Activated naive CD8-positive, alpha-beta T cell treated with anti-CD3 and anti-CD28 coated beads, Interleukin-2, amount 50 U/mL, for 24 hours (primary cell): ENCODE measurements around the gene EML4.

ENCODE experiments used
- ATAC-seq: fragments of 150-1000 bp; cut with Tn5 transposase; one replicate; pipeline ENCODE4 v1.10.0; 2021
- DNase-seq: peaks from one replicate; pipeline ENCODE4 v3.0.0; 2021
- H3K27ac Mint-ChIP-seq: one replicate; pipeline ENCODE4 v1.8.0; 2021; ENCODE audit warnings: mild to moderate bottlenecking, mixed read lengths
- H3K27me3 Mint-ChIP-seq: one replicate; pipeline ENCODE4 v1.8.0; 2021; ENCODE audit warnings: mixed read lengths
- H3K36me3 Mint-ChIP-seq: one replicate; pipeline ENCODE4 v1.8.0; 2021; ENCODE audit warnings: low read depth, mixed read lengths
- H3K4me1 Mint-ChIP-seq: one replicate; pipeline ENCODE4 v1.8.0; 2021; ENCODE audit warnings: mixed read lengths
- H3K4me3 Mint-ChIP-seq: one replicate; pipeline ENCODE4 v1.8.0; 2021; ENCODE audit warnings: mild to moderate bottlenecking, moderate library complexity, mixed read lengths
- H3K9me3 Mint-ChIP-seq: one replicate; pipeline ENCODE4 v1.8.0; 2021; ENCODE audit warnings: mixed read lengths

The EML4 gene

DNA sequence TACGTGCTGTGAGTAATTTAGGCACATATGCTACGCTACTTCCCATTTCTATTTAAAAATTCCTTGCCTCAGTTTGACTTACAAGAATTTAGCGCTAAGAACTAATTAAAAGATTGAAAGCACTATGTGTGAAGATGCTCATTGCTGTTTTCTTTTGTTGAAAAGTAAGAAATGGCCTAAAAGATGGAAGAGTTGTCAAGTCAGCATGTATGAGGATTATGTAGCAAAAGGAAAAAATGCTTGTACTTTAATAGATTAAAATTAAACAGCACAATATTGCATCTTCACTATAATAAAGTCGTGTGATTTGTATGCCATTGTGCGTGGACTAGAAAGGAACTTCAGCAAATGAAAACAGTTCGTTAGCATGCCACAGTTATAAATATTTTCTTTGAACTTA lies 114.9 kb downstream of the EML4 start:
- no peak overlapping the region for H3K4me3 Mint-ChIP-seq
- ATAC-seq = no peak

GRCh38 chr2:42286268-42286946 lies 117.3 kb downstream of the EML4 start:
- Mint-ChIP-seq H3K9me3 (no peaks in the 10 kb centered on the region), H3K36me3 (peaks cover 42% of the 10 kb centered on the region), H3K27me3 (no peaks in the 10 kb centered on the region), H3K4me3 (no peak overlapping the region), H3K27ac (no peak overlapping the region), H3K4me1 (peaks cover 28% of the 10 kb centered on the region)
- DNase-seq (no peak), ATAC-seq (no peak)

More for the DNA sequence above, 114.9 kb downstream of the EML4 start:
- no peaks in the 10 kb centered on the region for H3K27me3 Mint-ChIP-seq
- no peaks in the 10 kb centered on the region for H3K9me3 Mint-ChIP-seq
- H3K4me1 Mint-ChIP-seq = peaks cover 21% of the 10 kb centered on the region
- no peak for DNase-seq
- H3K36me3 Mint-ChIP-seq = peaks cover 40% of the 10 kb centered on the region
- no peak overlapping the region for H3K27ac Mint-ChIP-seq

- Mint-ChIP-seq H3K36me3 (peaks cover 47% of the 10 kb centered on the region), H3K27me3 (no peaks in the 10 kb centered on the region), H3K27ac (peak overlapping the region; percentile 72), H3K4me3 (no peak overlapping the region), H3K4me1 (peaks cover 28% of the 10 kb centered on the region), H3K9me3 (no peaks in the 10 kb centered on the region)
- ATAC-seq = peak; percentile 43
- DNase-seq = no peak
Measured at GRCh38 chr2:42288811-42289210, 119.7 kb downstream of the EML4 start.

DNA sequence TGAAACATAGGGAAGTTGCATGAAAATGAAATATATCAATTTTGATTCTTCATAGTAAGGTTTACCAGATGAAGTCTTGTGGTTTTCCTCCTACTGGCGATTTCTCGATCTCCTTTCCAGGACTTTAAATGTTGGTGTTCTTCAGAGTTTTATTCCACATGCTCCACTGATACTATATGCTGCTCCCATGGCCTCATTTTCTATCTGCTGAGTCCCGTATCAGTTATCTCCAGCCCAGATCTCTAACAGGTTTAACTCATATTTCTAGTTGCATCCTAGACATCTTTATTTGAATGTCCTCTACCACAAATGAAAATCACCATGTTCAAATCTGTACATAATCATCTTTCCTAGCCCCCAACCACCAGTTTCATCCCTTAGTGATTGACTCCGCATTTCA lies 120.1 kb downstream of the EML4 start:
- Mint-ChIP-seq H3K36me3 (peaks cover 45% of the 10 kb centered on the region), H3K9me3 (no peaks in the 10 kb centered on the region), H3K4me1 (peaks cover 28% of the 10 kb centered on the region), H3K4me3 (no peak overlapping the region), H3K27me3 (no peaks in the 10 kb centered on the region), H3K27ac (peak overlapping the region; percentile 72)
- ATAC-seq (peak; percentile 24), DNase-seq (no peak)

- Mint-ChIP-seq H3K4me1 (peaks cover 28% of the 10 kb centered on the region), H3K27me3 (no peaks in the 10 kb centered on the region), H3K4me3 (no peak overlapping the region), H3K9me3 (no peaks in the 10 kb centered on the region), H3K27ac (no peak overlapping the region), H3K36me3 (peaks cover 50% of the 10 kb centered on the region)
- DNase-seq (no peak), ATAC-seq (peak; percentile 69)
Measured at GRCh38 chr2:42290005-42290404, 120.9 kb downstream of the EML4 start.

- Mint-ChIP-seq H3K36me3 (peaks cover 67% of the 10 kb centered on the region), H3K27ac (no peak overlapping the region), H3K27me3 (no peaks in the 10 kb centered on the region), H3K4me3 (no peak overlapping the region), H3K9me3 (no peaks in the 10 kb centered on the region), H3K4me1 (peaks cover 39% of the 10 kb centered on the region)
- no peak for DNase-seq
- ATAC-seq = no peak
Measured at GRCh38 chr2:42293019-42293418, 123.9 kb downstream of the EML4 start.

DNA sequence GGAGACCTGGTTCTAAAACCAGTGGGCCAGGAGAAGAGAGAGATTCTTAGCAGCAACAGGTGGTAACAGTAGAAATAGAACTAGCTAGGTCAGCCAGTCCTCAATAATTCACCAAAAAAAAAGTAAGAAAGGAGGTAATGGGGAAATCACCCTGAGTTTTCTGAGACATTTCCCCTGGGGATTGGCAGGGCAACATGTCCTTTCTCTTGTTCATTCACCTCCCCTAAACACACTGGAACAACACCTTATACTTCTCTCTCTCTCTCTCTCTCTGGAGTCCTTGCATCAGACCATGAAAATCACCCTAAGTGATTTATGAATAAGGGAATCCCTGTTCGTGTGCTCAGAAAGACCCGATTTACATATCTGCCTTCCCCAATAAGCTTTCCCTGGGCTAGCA lies 127.1 kb downstream of the EML4 start:
- ATAC-seq = peak; percentile 15
- DNase-seq = no peak
- Mint-ChIP-seq H3K9me3 (no peaks in the 10 kb centered on the region), H3K27ac (peak overlapping the region; percentile 75), H3K36me3 (peaks cover 76% of the 10 kb centered on the region), H3K4me1 (peaks cover 40% of the 10 kb centered on the region), H3K27me3 (no peaks in the 10 kb centered on the region), H3K4me3 (no peak overlapping the region)

GRCh38 chr2:42297322-42297936 lies 128.3 kb downstream of the EML4 start:
- Mint-ChIP-seq H3K27ac (peak overlapping the region; percentile 75), H3K4me1 (peaks cover 40% of the 10 kb centered on the region), H3K4me3 (no peak overlapping the region), H3K36me3 (peaks cover 69% of the 10 kb centered on the region), H3K27me3 (no peaks in the 10 kb centered on the region), H3K9me3 (no peaks in the 10 kb centered on the region)
- DNase-seq (no peak), ATAC-seq (no peak)

DNA sequence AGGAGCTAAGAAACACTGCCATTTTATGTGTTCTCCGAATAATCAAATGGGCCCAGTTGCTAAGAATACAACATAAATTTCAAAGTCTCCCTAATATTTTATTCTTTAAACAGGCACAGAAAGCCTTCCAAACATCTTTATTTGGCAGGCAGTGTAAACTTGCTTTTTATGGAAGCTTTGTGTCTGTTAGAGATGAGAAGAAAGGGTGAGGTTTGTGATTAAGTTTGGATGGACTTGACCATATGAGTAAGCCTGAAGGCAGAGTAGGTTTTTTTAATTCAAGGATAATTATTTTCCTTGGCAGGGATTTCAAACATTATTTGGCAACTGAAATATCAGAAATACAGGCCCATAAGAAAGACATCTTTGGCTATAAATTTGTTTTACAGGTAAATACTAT lies 129.0 kb downstream of the EML4 start:
- peak overlapping the region; percentile 75 for H3K27ac Mint-ChIP-seq
- H3K36me3 Mint-ChIP-seq = peaks cover 68% of the 10 kb centered on the region
- H3K4me3 Mint-ChIP-seq = no peak overlapping the region

GRCh38 chr2:42298996-42299754 lies 130.0 kb downstream of the EML4 start:
- Mint-ChIP-seq H3K9me3 (no peaks in the 10 kb centered on the region), H3K4me3 (no peak overlapping the region), H3K36me3 (peaks cover 71% of the 10 kb centered on the region), H3K27me3 (no peaks in the 10 kb centered on the region), H3K4me1 (peaks cover 40% of the 10 kb centered on the region), H3K27ac (peak overlapping the region; percentile 49)
- DNase-seq = no peak
- peak; percentile 39 for ATAC-seq

More for the DNA sequence above, 129.0 kb downstream of the EML4 start:
- DNase-seq (no peak), ATAC-seq (no peak)
- no peaks in the 10 kb centered on the region for H3K27me3 Mint-ChIP-seq
- no peaks in the 10 kb centered on the region for H3K9me3 Mint-ChIP-seq
- H3K4me1 Mint-ChIP-seq = peaks cover 40% of the 10 kb centered on the region

DNA sequence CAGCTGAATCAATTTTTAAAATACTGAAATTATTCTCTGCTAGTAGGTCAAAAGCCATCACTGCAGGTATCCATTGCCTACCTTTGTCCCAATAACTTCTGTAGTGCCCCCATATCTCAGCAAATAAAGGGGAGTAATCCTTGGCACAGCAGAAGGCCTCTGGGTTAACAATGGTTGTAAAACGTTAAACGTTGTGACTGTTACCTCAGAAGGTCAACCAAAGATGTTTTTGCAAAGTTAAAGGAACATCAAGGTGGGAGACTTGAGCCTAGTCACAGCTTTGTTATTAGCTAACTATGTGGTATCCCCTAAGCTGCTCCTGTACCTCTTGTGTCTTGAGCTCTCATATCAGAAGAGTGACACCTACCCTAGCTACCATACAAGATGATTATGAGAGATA lies 131.4 kb downstream of the EML4 start:
- peaks cover 40% of the 10 kb centered on the region for H3K4me1 Mint-ChIP-seq

DNA sequence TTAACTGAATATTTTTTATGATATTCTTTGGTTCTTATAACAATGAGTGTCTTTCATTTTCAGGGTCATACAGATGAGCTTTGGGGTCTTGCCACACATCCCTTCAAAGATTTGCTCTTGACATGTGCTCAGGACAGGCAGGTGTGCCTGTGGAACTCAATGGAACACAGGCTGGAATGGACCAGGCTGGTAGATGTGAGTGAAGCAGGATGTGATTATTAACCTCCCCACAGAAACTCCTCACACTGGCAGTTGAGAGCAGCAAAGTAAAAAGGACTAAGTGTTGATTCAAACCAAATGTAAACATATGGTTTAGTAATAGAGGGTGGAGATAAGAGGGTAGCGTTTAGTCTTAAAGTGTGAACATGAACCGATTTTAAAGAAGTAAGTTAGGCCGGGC lies 134.1 kb downstream of the EML4 start:
- ATAC-seq = no peak
- Mint-ChIP-seq H3K4me3 (no peak overlapping the region), H3K27ac (no peak overlapping the region), H3K36me3 (peaks cover 55% of the 10 kb centered on the region), H3K27me3 (no peaks in the 10 kb centered on the region), H3K4me1 (peaks cover 20% of the 10 kb centered on the region), H3K9me3 (no peaks in the 10 kb centered on the region)
- DNase-seq = no peak

More for the DNA sequence above, 131.4 kb downstream of the EML4 start:
- no peak for ATAC-seq
- no peaks in the 10 kb centered on the region for H3K9me3 Mint-ChIP-seq
- no peak overlapping the region for H3K4me3 Mint-ChIP-seq
- no peak for DNase-seq
- peaks cover 70% of the 10 kb centered on the region for H3K36me3 Mint-ChIP-seq
- no peaks in the 10 kb centered on the region for H3K27me3 Mint-ChIP-seq
- H3K27ac Mint-ChIP-seq = no peak overlapping the region

- no peaks in the 10 kb centered on the region for H3K9me3 Mint-ChIP-seq
- no peak for ATAC-seq
- peaks cover 12% of the 10 kb centered on the region for H3K4me1 Mint-ChIP-seq
- no peaks in the 10 kb centered on the region for H3K27me3 Mint-ChIP-seq
- no peak overlapping the region for H3K27ac Mint-ChIP-seq
- no peak overlapping the region for H3K4me3 Mint-ChIP-seq
- peaks cover 51% of the 10 kb centered on the region for H3K36me3 Mint-ChIP-seq
- DNase-seq = no peak
Measured at GRCh38 chr2:42304059-42304713, 135.0 kb downstream of the EML4 start.

DNA sequence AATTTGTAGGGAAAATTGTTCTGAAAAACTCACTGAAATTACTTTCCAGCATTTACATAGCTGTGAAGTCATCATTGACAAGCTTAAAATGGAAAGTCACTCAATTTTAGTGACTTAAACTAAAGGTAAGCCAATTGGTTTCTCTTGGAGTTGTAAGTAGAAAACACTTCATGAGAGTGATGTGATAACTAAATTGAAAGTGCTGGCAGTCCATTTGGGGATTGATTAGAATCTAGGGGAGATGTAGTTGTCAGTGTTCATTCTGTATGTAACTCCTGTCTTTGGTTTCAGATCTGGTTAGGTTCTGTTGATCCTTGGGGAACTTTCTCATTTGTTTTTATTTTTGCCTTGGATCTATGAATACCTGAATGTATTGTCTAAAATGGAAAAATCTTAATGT lies 138.0 kb downstream of the EML4 start:
- H3K27ac Mint-ChIP-seq = no peak overlapping the region
- no peaks in the 10 kb centered on the region for H3K9me3 Mint-ChIP-seq
- no peak for ATAC-seq
- DNase-seq = no peak
- no peaks in the 10 kb centered on the region for H3K27me3 Mint-ChIP-seq
- H3K4me1 Mint-ChIP-seq = peaks cover 5% of the 10 kb centered on the region
- peaks cover 40% of the 10 kb centered on the region for H3K36me3 Mint-ChIP-seq
- no peak overlapping the region for H3K4me3 Mint-ChIP-seq
